ENCODE results near the gene CAPZA2.
A peak's percentile ranks its signal among the peaks of the same experiment; 100 is the strongest.

The CAPZA2 gene

DNA sequence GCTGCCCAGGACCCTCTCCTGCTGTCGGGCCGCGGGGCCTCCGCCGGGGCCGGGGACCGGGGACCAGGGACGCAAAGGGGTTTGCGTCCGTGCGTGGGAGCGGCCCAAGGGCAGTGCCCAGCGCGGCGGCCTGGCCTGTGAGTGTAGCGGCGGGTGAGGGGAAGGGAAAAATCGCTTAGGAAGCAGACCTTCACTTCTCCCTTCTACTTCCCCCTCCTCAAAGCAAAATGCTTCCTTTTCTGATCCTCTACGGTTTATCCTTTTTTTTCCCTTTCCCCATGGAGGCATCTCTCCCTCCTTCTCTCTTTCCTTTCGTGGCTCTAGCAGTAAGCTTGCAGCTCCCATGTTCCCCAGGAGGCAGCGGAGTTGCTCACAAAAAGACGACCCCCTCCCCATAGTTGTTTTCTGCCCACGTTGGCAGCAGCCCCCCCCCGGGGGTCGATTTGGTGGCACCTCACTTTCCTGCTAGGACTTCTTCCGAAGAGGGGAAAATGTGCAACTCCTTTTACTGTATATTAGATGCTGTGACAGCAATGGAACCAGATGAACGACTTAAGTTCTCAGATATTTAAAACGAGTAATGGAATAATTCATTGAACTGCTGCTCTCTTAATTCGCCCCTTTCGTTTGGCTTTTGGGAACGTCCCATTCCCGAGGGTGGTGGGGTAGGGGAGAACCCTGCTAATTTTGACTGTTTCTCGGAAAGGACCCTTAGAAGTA lies 724 bp downstream of the CAPZA2 start:
- no peak for DNase-seq (ENCODE audit: low read depth)

DNA sequence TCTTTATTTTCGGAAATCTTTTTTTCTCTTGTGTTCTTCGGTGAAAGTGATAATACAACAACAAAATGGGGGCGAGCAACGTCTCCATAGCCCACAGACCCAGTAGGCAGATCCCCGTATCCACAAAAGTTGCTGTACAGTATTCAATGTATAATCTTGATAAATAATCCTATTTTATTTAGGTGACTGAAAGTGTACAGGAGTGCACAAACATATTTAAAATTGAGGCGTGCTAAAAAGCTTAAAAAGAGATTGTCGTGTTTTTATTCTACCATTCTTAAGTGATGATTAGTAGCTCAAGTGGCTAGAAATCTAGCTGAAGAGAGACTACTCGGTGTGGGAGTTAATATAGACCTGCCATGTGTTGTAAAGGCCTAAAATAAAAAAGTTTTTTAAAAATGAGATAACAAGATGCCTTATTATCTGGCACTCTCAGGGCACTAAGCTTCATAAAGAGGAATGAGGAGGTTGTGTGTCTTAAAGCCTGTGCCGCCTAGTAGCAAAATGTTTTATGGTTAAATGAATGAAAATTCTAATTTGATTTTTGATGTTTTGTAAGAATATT lies 1.6 kb downstream of the CAPZA2 start:
- no peak for DNase-seq (ENCODE audit: low read depth)

DNA sequence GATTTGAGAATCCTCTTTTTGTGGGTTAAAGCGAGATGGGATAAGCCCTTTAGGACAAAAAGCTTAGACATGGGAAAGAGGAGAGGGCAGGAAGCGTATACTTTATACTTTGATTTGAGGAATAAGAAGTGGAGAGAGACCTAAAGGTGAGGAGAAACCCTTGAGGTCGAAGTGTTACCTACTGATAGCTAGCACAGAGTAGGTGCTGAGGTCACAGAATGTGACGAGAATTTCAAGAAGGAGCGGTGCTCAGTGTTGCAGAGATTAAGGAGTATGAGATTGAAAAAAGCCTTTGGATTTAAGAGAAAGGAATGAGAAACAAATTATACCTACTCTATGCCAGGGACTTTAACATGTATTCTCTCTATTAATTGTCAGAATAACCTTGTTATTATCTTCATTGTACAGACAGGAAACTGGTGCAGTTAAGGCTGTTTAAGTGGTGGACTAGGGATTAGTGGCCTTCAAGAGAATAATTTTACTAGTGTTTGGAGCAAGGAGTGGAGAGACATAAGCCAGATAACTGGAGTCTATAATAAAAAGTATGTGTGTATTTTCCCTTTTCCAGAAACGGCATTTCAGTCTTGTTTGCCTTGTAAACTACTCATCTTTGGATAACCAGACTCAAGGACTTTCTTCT lies 8.8 kb downstream of the CAPZA2 start:
- no peak for DNase-seq (ENCODE audit: low read depth)

DNA sequence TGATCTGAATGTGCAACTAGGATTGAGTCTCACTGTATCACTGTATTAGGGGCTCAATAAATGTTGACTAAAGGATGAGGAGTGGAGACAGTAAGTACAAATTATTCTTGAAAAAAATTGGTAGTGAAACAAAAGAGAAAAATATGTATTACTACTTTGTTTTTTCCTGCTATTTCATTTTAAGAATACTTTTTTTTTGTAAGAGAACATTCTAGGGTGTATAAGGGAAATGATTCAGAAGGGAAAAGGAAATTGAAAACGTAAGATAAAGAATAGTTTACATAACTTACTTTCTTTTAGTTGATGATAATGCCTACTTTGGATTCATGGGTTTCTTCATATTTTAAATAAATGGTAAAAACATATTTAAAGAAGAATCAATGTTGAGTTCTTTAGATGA lies 9.6 kb downstream of the CAPZA2 start:
- no peak for DNase-seq (ENCODE audit: low read depth)

DNA sequence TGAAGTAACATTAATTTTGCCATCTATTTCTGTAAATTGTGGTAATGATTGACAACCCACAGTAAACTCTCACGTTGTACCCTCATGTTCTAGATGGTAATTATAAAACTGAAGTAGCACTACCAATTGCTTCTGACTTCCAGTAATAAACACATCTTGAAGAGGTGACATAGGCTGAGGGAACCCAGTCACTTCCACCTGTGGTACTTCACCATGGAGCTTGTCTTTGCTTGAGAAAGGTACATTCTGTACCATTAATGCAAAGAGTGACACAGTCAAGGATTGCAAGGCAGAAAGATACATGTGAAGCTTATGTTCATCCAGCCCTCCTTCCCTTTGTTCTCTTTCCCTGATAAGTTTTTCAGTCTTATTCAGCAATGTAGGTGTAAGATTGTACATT lies 11.2 kb downstream of the CAPZA2 start:
- DNase-seq (ENCODE audit: low read depth) = no peak

DNA sequence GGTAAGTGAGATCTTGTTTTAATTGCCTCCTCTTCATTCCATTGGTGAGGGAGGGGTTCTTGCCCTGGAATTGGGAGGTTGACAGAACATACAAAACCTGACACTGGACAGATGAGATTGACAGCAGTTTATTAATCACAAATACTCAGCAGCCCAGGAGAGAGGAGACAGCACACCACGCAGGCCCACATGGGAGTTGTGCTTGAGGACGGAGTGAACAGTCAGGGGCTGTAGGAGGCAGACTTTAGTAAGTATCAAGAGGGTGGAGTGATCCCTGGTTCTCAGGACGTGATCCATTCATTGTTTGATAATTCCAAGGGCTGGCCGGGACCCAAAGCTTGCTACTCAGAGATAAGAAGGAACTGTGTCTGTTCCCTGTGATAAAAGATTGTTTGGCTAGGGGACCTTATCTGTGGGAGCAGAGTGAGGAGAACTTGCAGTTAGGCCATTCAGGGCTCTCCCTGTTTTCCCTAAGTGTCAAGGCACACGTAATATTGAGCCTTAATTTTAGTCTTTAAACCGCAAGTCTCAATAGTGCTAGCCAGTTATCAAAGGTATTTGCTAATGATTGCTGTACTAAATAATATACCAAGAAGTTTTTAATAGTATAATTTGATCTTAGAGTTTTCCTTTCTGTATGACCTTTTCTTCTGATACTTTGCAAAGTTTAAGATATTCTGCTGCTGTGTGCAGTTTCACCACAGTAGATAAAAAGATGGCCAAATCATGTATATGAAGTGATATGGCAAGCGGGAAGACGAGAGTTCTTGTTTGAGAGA lies 14.5 kb downstream of the CAPZA2 start:
- DNase-seq (ENCODE audit: low read depth) = no peak

DNA sequence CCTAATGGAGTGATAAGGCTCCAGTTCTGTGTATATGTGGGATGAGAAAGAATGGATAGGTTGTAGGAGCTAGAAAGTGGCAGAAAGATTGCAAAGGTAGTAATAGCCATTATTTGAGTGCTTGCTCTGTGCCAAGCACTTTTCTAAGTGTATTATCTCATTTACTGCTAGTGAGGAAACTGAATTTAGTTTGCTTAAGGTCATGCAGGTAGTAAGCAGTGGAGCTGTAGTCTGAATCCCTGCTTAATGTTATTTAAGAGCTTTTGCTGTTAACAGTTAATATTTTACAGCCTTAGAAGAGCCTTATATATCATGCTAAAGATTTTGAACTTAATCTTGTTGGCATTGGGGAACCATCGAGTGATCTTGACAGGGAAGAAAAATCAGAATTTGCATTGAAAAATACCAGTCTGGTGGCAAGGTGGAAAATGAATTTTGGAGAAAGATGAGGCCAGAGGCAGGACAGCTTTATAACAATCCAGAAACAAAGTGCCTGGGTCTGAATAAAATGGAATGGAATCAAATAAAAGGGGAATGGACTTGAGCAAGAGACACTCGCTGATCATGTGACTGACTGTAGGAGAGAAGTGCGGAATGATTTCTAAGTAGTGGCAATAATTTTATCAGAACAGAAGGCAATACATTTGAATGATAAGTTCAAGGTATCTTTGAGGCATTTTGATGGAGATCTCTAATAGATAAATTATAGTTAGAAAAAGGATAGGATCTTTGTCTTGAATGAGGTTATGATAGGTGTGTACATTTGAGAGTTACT lies 15.2 kb downstream of the CAPZA2 start:
- DNase-seq (ENCODE audit: low read depth) = no peak

DNA sequence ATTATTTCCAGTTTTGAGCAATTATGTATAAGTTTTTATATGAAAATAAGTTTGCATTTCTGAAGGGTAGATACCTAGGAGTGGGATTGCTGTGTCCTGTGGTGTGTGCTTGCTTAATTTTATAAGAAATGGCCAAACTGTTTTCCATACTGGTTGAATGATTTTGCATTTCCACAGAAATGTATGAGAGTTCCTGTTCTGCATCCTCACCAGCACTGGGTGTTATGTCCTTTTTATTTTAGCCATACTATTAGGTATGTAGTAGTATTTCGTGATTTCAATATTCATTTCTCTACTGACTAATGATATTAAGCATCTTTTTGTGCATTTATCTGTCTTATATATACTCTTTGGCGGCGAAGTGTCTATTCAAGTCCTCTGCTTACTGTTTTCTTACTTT lies 22.3 kb downstream of the CAPZA2 start:
- DNase-seq (ENCODE audit: low read depth) = no peak

DNA sequence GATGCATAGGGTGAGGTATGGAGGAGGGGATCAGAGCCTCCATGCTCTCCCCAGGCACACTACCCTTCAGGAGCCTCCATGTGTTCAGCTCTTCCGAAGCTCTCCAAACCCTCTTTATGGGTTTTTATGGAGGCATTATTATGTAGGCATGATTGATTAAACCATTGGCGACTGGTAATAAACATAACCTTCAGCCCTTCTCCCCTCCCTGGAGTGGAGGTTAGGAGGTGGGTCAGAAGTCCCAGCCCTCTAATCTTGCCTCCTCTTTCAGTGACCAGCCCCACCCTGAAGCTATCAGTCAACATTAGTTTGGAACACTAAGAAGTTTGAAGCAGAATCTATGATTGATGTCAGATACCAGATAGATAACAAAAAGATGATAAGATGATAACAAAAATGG lies 23.3 kb downstream of the CAPZA2 start:
- DNase-seq (ENCODE audit: low read depth) = no peak

DNA sequence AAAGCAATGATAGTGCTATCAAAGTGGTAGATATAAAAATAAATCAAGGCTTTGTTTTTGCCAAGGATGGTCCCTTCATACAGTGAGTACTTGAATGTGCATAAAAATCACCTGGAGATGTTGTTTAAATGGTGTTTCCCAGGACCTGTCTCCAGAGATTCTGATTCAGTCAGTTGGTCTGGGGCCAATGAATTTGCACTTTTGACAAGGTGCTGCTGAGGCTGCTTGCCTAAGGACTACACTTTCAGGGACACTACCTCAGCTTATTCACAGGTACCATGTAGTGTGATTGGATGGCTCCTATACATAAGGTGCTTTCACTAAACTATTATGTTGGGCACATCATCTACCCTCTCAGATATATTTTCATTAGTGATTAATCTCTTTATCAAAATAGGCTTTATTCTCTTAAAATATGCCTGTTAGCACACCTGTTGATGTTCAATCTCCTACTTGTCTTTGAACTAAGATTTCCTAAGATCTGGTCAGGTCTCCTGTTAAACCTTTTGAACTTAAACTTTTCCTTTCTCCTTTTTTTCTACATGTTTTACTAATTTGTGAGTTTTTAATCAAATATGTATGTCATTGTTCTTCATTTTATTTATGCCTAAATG lies 24.3 kb downstream of the CAPZA2 start:
- DNase-seq (ENCODE audit: low read depth) = no peak

DNA sequence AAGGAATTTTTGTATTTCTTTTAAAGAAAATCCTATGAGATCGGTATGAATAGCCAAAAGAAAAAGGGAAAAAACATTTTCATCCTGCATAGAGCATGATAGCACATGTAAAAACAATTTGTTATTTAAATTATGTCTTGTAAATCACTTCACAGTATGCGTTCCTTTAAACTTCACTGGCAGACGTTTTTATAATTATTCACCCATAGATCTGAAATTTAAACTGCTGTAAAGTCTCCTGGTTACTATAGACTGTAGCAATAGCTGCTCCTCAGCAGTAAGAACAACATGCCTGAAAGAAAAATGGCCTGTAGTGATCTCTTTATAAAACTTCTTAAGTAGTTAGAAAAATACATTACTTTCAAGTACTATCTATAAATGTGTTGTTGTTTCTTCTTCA lies 26.5 kb downstream of the CAPZA2 start:
- DNase-seq (ENCODE audit: low read depth) = no peak

DNA sequence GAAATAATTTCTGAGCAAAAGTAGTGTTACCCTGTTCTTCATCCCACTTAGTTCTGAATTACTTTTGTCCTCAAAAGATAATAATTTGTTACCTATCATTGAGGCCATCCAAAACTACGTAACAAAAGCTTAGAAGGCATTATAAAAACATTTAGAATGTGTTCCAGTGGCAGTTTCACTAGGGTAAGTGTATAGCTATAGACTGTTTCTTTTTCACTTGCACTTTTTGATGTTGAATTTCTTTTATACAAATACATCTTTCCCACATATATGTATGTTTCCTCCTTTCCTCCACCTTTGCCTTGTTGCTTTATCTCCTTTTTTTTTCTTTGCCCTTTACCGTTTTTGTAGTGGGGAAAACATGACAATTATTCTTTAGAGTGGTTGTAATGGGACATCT lies 33.5 kb downstream of the CAPZA2 start:
- no peak for DNase-seq (ENCODE audit: low read depth)

DNA sequence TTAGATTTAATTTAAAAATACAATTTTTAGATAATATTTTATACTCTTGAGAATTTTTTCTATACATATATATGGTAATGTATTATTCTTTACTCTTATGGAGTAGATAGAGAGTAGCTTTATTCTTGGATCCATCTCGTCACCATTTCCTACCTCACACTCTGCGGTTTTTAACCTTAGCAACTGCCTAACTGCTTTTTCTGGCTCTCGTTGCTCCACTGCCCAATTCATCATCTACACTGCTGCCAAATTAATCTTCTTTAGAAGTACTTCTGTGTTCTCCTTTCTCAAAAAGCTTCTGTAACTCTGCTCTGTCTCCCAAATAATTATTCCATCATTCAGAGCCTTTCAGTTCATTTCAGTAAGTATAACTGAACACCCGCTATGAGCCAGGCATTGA lies 35.3 kb downstream of the CAPZA2 start:
- DNase-seq (ENCODE audit: low read depth) = no peak

DNA sequence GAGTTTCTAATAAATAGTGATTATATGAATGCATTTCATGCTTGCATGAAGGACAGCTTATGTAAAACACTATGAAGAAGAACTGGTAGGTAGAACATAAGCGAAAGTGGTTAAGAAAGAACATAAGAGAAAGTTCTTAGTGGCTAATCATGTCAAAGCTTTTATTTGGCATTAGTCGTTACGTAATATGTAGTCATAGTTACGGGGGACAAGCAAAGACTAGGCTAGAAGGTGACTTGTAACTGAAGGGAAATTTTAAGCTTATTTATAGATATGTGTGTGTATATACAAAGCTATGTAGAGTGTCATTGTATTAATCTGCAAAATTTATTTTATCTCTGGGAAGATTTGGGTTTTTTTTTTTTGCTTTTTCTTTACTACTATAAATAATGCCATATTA lies 36.9 kb downstream of the CAPZA2 start:
- peak; percentile 32 for DNase-seq (ENCODE audit: low read depth)

DNA sequence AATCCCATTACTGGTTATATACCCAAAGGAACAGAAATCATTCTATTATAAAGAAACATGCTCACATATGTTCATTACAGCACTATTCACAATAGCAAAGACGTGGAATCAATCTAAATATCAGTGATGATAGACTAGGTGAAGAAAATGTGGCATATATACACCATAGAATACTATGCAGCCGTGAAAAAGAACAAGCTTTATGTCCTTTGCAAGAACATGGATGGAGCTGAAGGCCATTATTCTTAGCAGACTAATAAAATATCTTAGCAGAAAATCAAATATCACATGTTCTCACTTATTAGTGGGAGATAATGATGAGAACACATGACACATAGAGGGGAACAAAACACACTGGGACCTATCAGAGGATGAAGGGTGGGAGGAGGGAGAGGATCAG lies 38.8 kb downstream of the CAPZA2 start:
- DNase-seq (ENCODE audit: low read depth) = no peak

DNA sequence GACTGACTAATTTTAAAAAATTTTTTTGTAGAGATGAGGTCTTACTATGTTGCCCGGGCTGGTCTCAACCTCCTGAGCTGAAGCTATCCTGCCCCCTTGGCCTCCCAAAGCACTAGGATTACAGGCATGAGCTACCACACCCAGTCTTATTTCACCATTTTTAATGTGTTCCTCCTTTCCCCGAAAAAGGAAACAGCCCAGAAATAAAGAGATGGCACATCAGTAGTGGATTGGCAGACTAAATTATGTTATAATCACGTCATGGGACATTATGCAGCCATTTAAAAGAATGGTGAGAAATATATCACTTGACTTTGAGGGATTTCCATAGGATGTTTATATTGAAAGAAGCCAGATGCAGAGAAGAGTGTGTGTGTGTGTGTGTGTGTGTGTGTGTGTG lies 40.5 kb downstream of the CAPZA2 start:
- DNase-seq (ENCODE audit: low read depth) = no peak

DNA sequence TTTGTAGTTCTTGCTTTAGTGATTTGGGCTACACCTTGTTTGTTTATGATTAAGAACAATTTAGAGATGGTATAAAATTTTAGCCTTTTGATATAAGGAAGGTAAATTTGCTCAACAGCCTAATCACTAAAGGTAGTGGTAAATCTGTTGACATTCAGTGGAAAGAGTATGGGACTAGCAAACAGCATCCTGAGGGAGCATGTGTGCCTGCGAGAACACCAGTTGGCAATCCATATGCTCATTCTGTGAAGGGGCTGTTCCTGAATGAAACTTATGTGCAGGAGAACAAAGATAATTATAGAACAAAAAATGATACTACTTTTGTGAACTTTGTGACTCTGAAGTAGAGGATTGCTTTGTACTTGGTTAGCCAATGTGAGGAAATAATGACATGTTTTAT lies 44.0 kb downstream of the CAPZA2 start:
- DNase-seq (ENCODE audit: low read depth) = no peak

DNA sequence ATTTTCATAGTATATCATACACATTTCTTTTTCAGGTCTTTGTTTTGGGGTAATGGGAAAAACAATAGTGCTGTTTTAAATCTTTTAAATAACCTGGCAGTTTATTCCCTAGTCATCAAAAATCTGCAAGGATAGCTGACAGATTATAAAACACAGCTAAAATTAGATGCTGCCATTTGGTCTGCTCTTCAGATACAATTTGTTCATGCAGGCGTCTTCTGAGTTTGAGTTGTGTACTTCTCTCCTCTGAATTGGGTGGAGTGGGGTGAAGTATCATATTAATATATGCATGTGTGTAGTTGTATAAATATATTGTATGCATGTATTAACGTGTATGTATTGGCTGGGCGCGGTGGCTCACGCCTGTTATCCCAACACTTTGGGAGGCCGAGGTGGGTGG lies 48.0 kb downstream of the CAPZA2 start:
- DNase-seq (ENCODE audit: low read depth) = no peak

DNA sequence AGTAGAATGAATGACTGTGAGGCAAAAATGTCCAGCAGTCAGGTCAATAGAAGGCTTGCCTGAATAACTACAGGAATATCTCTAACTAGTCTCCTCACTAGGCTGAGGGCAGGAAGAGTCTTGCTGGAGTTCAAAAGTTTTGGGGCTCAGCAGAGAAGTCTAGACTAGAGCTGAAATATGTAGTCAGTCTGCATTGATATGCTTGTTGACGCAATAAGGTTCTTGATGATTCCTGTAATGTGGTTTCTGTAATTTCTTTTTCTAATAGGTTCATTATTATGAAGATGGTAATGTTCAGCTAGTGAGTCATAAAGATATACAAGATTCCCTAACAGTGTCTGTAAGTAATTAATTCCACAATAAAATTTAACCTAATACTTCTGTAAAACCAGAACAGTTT lies 49.4 kb downstream of the CAPZA2 start:
- peak; percentile 53 for DNase-seq (ENCODE audit: low read depth)

DNA sequence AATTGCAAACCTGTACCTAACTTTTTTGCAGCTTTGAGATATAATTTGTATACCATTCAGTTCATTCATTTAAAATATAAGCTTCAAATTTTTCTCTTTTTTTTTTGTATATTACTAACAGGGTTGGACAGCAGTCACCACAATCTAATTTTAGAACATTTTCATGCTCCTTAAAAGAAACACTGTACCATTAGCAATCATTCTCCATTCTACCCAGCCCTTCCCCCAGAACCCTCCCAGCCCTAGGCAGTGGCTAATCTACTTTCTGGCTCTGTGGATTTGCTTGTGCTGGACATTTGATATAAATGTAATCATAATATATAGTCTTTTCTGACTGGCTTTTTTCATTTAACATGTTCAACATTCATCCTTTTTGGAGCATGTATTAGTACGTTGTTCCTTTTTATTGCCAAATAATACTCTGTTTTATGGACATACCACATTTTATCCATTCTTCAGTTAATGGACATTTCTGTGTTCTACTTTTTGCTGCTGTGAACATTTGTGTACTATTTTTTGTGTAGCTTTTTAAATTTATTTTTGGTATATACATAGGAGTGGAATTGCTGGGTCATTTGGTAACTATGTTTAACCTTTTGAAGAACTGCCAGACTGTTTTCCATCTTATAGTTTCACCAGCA lies 50.0 kb downstream of the CAPZA2 start:
- no peak for DNase-seq (ENCODE audit: low read depth)

DNA sequence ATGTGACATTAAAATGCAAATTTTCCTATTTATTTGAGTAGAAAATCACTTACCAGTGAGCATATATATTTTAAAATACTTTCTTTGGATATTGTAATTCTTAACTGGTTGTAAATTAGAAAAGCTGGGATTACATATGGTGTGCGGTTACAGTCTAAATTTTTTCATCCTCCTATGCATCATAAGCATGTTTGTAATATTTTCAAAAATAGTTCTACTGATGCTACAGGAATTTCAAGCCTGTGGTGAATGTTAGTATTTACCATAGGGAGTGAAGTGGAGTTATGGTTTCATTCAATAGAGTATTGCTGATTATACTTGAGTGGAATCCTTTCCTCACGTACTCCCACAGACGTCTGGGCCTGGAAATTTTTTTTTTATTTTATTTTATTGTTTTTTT lies 56.3 kb downstream of the CAPZA2 start:
- peak; percentile 7 for DNase-seq (ENCODE audit: low read depth)
